Measurements from ENCODE around the gene SH3PXD2A. TPM values are rescaled to one million over a fixed set of nuclear protein-coding genes. Genes with fewer than 3 reads are reported as not detected.
A peak's percentile ranks its signal among the peaks of the same experiment; 100 is the strongest.
"Not testable (repeated sequence)": the region's sequence is repeated elsewhere in the genome, so short reads cannot be mapped to it uniquely, and the experiment has no call there.

The SH3PXD2A gene
- total and polyA plus RNA-seq, 7 donors: 3.0 to 57.7 (median 10.6) TPM

- no peaks in the 10 kb centered on the region for H3K36me3 ChIP-seq (ENCODE audit: insufficient read depth in 1 of 2, low read depth in 1 of 2)
- H3K4me1 ChIP-seq: peaks cover 92% of the 10 kb centered on the region
- intact Hi-C loops (cut with DNase I): no loop called here
- peak in 1 of 4 donors; percentile 41 for ATAC-seq
- TF ChIP-seq, protein P1, sequence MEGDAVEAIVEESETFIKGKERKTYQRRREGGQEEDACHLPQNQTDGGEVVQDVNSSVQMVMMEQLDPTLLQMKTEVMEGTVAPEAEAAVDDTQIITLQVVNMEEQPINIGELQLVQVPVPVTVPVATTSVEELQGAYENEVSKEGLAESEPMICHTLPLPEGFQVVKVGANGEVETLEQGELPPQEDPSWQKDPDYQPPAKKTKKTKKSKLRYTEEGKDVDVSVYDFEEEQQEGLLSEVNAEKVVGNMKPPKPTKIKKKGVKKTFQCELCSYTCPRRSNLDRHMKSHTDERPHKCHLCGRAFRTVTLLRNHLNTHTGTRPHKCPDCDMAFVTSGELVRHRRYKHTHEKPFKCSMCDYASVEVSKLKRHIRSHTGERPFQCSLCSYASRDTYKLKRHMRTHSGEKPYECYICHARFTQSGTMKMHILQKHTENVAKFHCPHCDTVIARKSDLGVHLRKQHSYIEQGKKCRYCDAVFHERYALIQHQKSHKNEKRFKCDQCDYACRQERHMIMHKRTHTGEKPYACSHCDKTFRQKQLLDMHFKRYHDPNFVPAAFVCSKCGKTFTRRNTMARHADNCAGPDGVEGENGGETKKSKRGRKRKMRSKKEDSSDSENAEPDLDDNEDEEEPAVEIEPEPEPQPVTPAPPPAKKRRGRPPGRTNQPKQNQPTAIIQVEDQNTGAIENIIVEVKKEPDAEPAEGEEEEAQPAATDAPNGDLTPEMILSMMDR (IDR thresholded peaks at IDR 0.05): no peak
- DNase-seq: no peak
- H3K27me3 ChIP-seq (ENCODE audit: insufficient read depth in 3 of 3, low read length in 2 of 3): no peaks in the 10 kb centered on the region
- H3K4me3 ChIP-seq: no peak overlapping the region
- WGBS, 3 donors: 59 to 61% (median 60%) methylated on average over 7 of the region's 7 CpGs
- H3K27ac ChIP-seq: peak overlapping the region; percentile 99
- no peaks in the 10 kb centered on the region for H3K9me3 ChIP-seq
Measured at GRCh38 chr10:103761075-103761920, 94.1 kb downstream of the SH3PXD2A start.

- peaks cover 88% of the 10 kb centered on the region for H3K4me1 ChIP-seq
Measured at GRCh38 chr10:103760233-103760632, 95.1 kb downstream of the SH3PXD2A start.

DNA sequence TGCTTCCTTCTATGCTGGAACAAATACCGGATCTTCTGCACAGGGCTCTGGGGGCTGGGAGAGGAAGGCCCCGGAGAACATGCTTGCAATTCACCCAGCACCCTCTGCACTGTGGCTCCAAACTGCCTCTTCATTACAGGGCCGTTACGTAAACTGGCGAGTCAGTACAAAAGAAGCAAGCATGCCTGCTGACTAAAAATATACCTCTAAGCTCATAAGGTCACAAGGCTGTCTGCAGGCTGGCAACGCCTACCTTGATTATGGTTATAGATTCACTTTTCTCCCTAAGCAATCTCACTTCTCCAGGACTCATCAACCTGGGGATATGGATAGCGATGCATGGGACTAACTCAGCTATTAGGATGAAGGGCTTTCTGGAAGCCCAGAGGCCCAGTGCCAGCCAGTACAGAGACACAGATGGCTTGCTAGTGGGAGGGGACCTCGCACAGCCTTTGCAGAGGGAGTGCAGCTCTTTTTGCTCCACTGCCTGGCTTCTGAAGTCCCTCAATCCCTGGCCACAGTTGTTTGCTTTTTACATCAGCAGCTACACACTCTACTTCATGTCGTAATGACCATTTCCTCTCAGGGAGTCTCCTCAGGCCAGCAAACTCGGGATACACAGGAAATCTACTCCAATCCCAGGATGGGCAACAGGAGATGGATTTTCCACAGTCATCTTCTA is 96.1 kb downstream of the SH3PXD2A start:
- DNase-seq (peak; percentile 45 to 75), ATAC-seq (peak; percentile 86 to 90 (median 87))
- H3K4me3 ChIP-seq: no peak overlapping the region
- 7 to 13% (median 11%) methylated on average over 10 of the region's 10 CpGs for WGBS, 3 donors
- intact Hi-C loops (cut with DNase I): loop anchor here in 1 of 2 donors (5.0 kb wide), 1 partner anchor 83 kb away; no protein-coding TSS in a partner anchor
- H3K36me3 ChIP-seq (ENCODE audit: insufficient read depth in 1 of 2, low read depth in 1 of 2): no peaks in the 10 kb centered on the region
- H3K27ac ChIP-seq: peak overlapping the region; percentile 99
- TF ChIP-seq, protein P1 (IDR thresholded peaks at IDR 0.05): no peak
- H3K9me3 ChIP-seq: no peaks in the 10 kb centered on the region
- H3K27me3 ChIP-seq (ENCODE audit: insufficient read depth in 3 of 3, low read length in 2 of 3): no peaks in the 10 kb centered on the region
- H3K4me1 ChIP-seq: peaks cover 80% of the 10 kb centered on the region

More at GRCh38 chr10:103760233-103760632, 95.1 kb downstream of the SH3PXD2A start:
- H3K4me3 ChIP-seq; ATAC-seq; H3K9me3 ChIP-seq; DNase-seq; H3K36me3 ChIP-seq (ENCODE audit: insufficient read depth in 1 of 2, low read depth in 1 of 2); H3K27me3 ChIP-seq (ENCODE audit: insufficient read depth in 3 of 3, low read length in 2 of 3); intact Hi-C loops (cut with DNase I): not testable (repeated sequence)
- WGBS, 3 donors: 94 to 96% (median 95%) methylated on average over 3 of the region's 3 CpGs
- H3K27ac ChIP-seq: peak overlapping the region; percentile 99

- intact Hi-C loops (cut with DNase I): loop anchor here in 1 of 2 donors (5.0 kb wide), 1 partner anchor 84 kb away; no protein-coding TSS in a partner anchor
- peak overlapping the region; percentile 33 for H3K4me3 ChIP-seq
- peak overlapping the region; percentile 99 for H3K27ac ChIP-seq
- TF ChIP-seq, protein P1 (IDR thresholded peaks at IDR 0.05): no peak
- no peaks in the 10 kb centered on the region for H3K36me3 ChIP-seq (ENCODE audit: insufficient read depth in 1 of 2, low read depth in 1 of 2)
- H3K9me3 ChIP-seq: no peaks in the 10 kb centered on the region
- no peaks in the 10 kb centered on the region for H3K27me3 ChIP-seq (ENCODE audit: insufficient read depth in 3 of 3, low read length in 2 of 3)
- peak; percentile 33 to 60 (median 42) for ATAC-seq
- 43 to 70% (median 54%) methylated on average over 2 of the region's 2 CpGs for WGBS, 3 donors
- peaks cover 71% of the 10 kb centered on the region for H3K4me1 ChIP-seq
- DNase-seq: peak in 1 of 2 donors; percentile 4
Measured at GRCh38 chr10:103758294-103758681, 97.1 kb downstream of the SH3PXD2A start.
